Keratinocyte (primary cell): ENCODE measurements around the gene HNRNPM. TPM values are rescaled to one million over a fixed set of nuclear protein-coding genes. Genes with fewer than 3 reads are reported as not detected.

Source experiments
- DNase-seq: peaks from one replicate; pipeline ENCODE4 v3.0.0-alpha.2; 2011; ENCODE audit warnings: low read depth, missing footprints, low spot score
- FAIRE-seq: peaks from 2 replicates; lab custom pipeline; 2011; peaks lifted over from hg19 to GRCh38; lab: Jason Lieb, UNC
- H2AFZ ChIP-seq: 2 replicates; pipeline ENCODE4 v1.6.0; 2012; ENCODE audit warnings: low read length, control low read depth, inconsistent platforms; ENCODE audit not compliant: control insufficient read depth
- H3K27ac ChIP-seq: 2 replicates; pipeline ENCODE4 v1.5.1; 2011; ENCODE audit warnings: low read length; ENCODE audit not compliant: control insufficient read depth, insufficient read depth
- H3K27me3 ChIP-seq: 3 replicates; pipeline ENCODE4 v1.6.0; 2011; ENCODE audit warnings: low read length; ENCODE audit not compliant: control insufficient read depth, insufficient read depth; ENCODE audit errors: extremely low read depth
- H3K36me3 ChIP-seq, 2 experiments: 2 replicates in 1 of 2; 3 replicates in 1 of 2; pipeline ENCODE4 v1.5.1; 2011; ENCODE audit warnings: low read length in 2 of 2, mild to moderate bottlenecking in 1 of 2; ENCODE audit not compliant: control insufficient read depth in 2 of 2, insufficient read depth in 2 of 2; ENCODE audit errors: extremely low read depth in 1 of 2
- H3K4me1 ChIP-seq: 3 replicates; pipeline ENCODE4 v1.5.1; 2011; ENCODE audit warnings: low read length; ENCODE audit not compliant: control insufficient read depth, insufficient read depth; ENCODE audit errors: extremely low read depth
- H3K4me2 ChIP-seq: 3 replicates; pipeline ENCODE4 v1.6.0; 2011; ENCODE audit warnings: low read depth, low read length; ENCODE audit not compliant: control insufficient read depth, insufficient read depth; ENCODE audit errors: extremely low read depth
- H3K4me3 ChIP-seq, 3 experiments: fragments of 200-600 bp in 1 of 3; sonication (generic) in 1 of 3; 2 replicates in 2 of 3; 3 replicates in 1 of 3; pipeline ENCODE4 v1.5.1; 2011 to 2016; ENCODE audit warnings: low read length in 3 of 3, mild to moderate bottlenecking in 3 of 3, control low read depth in 2 of 3, inconsistent platforms in 1 of 3, low read depth in 1 of 3, mixed read lengths in 1 of 3, mixed run types in 1 of 3, moderate library complexity in 1 of 3; ENCODE audit not compliant: control insufficient read depth in 2 of 3, insufficient read depth in 2 of 3; ENCODE audit errors: extremely low read depth in 1 of 3
- H3K79me2 ChIP-seq: 2 replicates; pipeline ENCODE4 v1.6.0; 2012; ENCODE audit warnings: low read length; ENCODE audit not compliant: control insufficient read depth, insufficient read depth
- H3K9ac ChIP-seq: 3 replicates; pipeline ENCODE4 v1.6.0; 2011; ENCODE audit warnings: low read length; ENCODE audit not compliant: control insufficient read depth, insufficient read depth; ENCODE audit errors: extremely low read depth
- H3K9me1 ChIP-seq: 3 replicates; pipeline ENCODE4 v1.6.0; 2011; ENCODE audit warnings: low read length; ENCODE audit not compliant: control insufficient read depth, insufficient read depth; ENCODE audit errors: extremely low read depth
- H3K9me3 ChIP-seq: 2 replicates; pipeline ENCODE4 v1.5.1; 2012; ENCODE audit warnings: low read depth, low read length; ENCODE audit not compliant: control insufficient read depth
- H4K20me1 ChIP-seq: 3 replicates; pipeline ENCODE4 v1.6.0; 2011; ENCODE audit warnings: low read length; ENCODE audit not compliant: control insufficient read depth, insufficient read depth; ENCODE audit errors: extremely low read depth
- EZH2 ChIP-seq: IDR thresholded peaks from one replicate; pipeline ENCODE4 v1.6.1; 2012; ENCODE audit warnings: inconsistent platforms, mild to moderate bottlenecking, low read length, moderate library complexity
- dilution Hi-C: fragments of 300-500 bp; cut with MboI; formaldehyde crosslinking; loops from one replicate; pipeline ENCODE4 v1.7.0; 2020; ENCODE audit warnings: low sequenced_read_pairs; ENCODE audit not compliant: extremely low pct_ligation_motif_present
- polyA plus RNA-seq, 5 experiments: library from polyadenylated mRNA; depleted of rRNA in 3 of 5; stranded (reverse) in 3 of 5; stranded (forward) in 1 of 5; unstranded in 1 of 5; fragments of >200 nt; gene quantifications; 1 replicate in 1 of 5; 2 replicates in 3 of 5; 3 replicates in 1 of 5; pipeline versions ENCODE4 v1.2.1 to v1.2.3, GENCODE V29; 2011 to 2012; ENCODE audit warnings: missing spikeins in 2 of 5, low read depth in 1 of 5, low replicate concordance in 1 of 5
- TF ChIP-seq, protein P1 (sequence below), 3 experiments: IDR thresholded peaks in 1 of 3; conservative IDR thresholded peaks in 1 of 3; optimal IDR thresholded peaks in 1 of 3; 2 replicates in 2 of 3; 3 replicates in 1 of 3; pipeline versions ENCODE3 to v1.5.1; 2011; ENCODE audit warnings: low read length in 3 of 3, mild to moderate bottlenecking in 3 of 3, moderate library complexity in 2 of 3, control low read depth in 1 of 3, inconsistent platforms in 1 of 3; ENCODE audit not compliant: insufficient read depth in 2 of 3; ENCODE audit errors: extremely low read depth in 1 of 3

The HNRNPM gene
- polyA plus RNA-seq, 1 donor (not counting 4 experiments of a cell fraction or from before 2014, with no cell fraction given): 126 TPM

DNA sequence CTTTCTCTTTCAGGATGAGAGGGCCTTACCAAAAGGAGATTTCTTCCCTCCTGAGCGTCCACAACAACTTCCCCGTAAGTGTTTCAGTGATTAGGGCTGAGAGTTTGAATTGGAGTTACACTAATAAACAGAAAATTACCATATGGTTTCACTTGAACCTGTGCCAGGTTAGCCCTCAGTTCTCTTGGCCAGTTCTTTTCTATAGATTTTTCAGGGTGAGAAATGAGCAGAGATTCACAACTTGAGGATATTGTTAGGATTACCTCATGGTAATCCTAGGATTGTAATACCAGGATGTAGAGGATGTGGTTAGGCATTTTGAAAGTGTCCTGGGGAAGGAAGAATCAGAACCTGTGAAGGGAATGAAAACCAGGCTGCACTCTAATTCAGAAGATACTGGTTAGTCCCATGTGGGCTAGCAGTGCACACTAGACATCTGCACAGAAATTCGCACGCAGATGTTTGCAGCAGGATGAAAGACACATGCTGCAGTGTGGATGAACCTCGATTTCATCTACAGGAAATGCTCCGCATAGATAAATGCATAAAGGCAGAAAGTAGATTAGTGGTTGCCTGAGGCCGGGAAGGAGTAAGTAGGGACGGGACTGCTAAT, 24.1 kb downstream of the HNRNPM start:
- Histone ChIP-seq H3K9ac (no peak overlapping the region), H2AFZ (no peak overlapping the region), H3K4me3 (no peak overlapping the region), H3K27ac (no peak overlapping the region), H3K79me2 (peaks cover 30% of the 10 kb centered on the region), H3K9me1 (no peaks in the 10 kb centered on the region), H4K20me1 (peaks cover 4% of the 10 kb centered on the region), H3K4me2 (no peak overlapping the region), H3K27me3 (no peaks in the 10 kb centered on the region), H3K36me3 (peaks cover 43 to 52% of the 10 kb centered on the region in 2 experiments), H3K9me3 (no peaks in the 10 kb centered on the region), H3K4me1 (no peaks in the 10 kb centered on the region)
- dilution Hi-C loops: no loop called here
- TF ChIP-seq, protein P1, sequence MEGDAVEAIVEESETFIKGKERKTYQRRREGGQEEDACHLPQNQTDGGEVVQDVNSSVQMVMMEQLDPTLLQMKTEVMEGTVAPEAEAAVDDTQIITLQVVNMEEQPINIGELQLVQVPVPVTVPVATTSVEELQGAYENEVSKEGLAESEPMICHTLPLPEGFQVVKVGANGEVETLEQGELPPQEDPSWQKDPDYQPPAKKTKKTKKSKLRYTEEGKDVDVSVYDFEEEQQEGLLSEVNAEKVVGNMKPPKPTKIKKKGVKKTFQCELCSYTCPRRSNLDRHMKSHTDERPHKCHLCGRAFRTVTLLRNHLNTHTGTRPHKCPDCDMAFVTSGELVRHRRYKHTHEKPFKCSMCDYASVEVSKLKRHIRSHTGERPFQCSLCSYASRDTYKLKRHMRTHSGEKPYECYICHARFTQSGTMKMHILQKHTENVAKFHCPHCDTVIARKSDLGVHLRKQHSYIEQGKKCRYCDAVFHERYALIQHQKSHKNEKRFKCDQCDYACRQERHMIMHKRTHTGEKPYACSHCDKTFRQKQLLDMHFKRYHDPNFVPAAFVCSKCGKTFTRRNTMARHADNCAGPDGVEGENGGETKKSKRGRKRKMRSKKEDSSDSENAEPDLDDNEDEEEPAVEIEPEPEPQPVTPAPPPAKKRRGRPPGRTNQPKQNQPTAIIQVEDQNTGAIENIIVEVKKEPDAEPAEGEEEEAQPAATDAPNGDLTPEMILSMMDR (optimal IDR thresholded peaks at IDR 0.05 in 1 of 3, IDR thresholded peaks at IDR 0.05 in 1 of 3, conservative IDR thresholded peaks at IDR 0.05 in 1 of 3; ENCODE audit: extremely low read depth in 1 of 3, insufficient read depth in 2 of 3, low read length in 3 of 3): no peak
- TF ChIP-seq EZH2: no peak
- FAIRE-seq (no peak), DNase-seq (no peak)

DNA sequence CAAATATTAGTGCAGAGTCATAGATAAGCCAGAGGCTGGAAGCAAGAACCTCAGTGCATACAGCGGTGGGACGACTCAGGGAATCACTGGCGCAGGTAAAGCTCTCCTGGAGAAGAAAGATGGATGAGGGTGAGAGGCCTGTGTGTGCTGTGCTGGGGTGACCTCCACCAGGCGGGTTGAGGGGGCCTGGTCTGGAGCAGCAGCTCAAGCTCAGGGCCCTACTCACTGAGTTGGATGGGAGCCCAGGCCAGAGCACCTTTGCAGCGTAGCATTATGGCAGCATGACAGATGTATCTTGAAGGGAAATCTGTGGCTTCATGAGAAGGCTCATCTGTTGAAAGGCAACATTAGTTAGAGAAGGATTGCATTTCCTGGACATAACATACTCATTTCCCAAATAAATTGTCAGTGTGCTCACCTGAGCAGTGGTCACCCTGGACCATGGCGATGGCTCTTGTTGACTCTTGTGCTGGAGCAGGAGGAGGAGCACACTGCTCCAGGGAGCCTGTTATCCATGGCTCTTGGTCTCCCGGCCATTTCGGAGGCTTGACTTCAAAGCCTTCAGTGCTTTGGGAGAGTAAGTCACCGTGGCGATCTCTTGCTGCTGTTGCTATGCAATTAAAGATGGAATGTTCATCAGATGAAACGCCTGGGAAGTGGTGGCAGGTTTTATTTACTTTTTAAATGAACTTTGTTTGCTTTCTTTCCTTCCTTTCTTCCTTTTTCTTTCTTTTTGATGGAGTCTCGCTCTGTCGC, 25.0 kb downstream of the HNRNPM start:
- H3K27me3 ChIP-seq: no peaks in the 10 kb centered on the region
- H3K9ac ChIP-seq: no peak overlapping the region
- H3K4me2 ChIP-seq: no peak overlapping the region
- FAIRE-seq (no peak), DNase-seq (no peak)
- no peaks in the 10 kb centered on the region for H3K9me3 ChIP-seq
- TF ChIP-seq, protein P1 (optimal IDR thresholded peaks at IDR 0.05 in 1 of 3, IDR thresholded peaks at IDR 0.05 in 1 of 3, conservative IDR thresholded peaks at IDR 0.05 in 1 of 3; ENCODE audit: extremely low read depth in 1 of 3, insufficient read depth in 2 of 3, low read length in 3 of 3): no peak
- no peak for TF ChIP-seq EZH2
- H4K20me1 ChIP-seq: peaks cover 4% of the 10 kb centered on the region
- H3K4me1 ChIP-seq: no peaks in the 10 kb centered on the region
- H2AFZ ChIP-seq: no peak overlapping the region
- H3K36me3 ChIP-seq: peaks cover 48 to 54% of the 10 kb centered on the region in 2 experiments
- no peak overlapping the region for H3K4me3 ChIP-seq
- H3K79me2 ChIP-seq: peaks cover 30% of the 10 kb centered on the region
- H3K9me1 ChIP-seq: no peaks in the 10 kb centered on the region
- no peak overlapping the region for H3K27ac ChIP-seq
- dilution Hi-C loops: no loop called here
